Measurements from ENCODE around the gene SLC29A1. TPM values are rescaled to one million over a fixed set of nuclear protein-coding genes. Genes with fewer than 3 reads are reported as not detected.

Gene SLC29A1
- total and polyA plus RNA-seq, 2 donors (not counting 3 experiments of a cell fraction or from before 2014, with no cell fraction given) = 202 to 539 TPM

DNA sequence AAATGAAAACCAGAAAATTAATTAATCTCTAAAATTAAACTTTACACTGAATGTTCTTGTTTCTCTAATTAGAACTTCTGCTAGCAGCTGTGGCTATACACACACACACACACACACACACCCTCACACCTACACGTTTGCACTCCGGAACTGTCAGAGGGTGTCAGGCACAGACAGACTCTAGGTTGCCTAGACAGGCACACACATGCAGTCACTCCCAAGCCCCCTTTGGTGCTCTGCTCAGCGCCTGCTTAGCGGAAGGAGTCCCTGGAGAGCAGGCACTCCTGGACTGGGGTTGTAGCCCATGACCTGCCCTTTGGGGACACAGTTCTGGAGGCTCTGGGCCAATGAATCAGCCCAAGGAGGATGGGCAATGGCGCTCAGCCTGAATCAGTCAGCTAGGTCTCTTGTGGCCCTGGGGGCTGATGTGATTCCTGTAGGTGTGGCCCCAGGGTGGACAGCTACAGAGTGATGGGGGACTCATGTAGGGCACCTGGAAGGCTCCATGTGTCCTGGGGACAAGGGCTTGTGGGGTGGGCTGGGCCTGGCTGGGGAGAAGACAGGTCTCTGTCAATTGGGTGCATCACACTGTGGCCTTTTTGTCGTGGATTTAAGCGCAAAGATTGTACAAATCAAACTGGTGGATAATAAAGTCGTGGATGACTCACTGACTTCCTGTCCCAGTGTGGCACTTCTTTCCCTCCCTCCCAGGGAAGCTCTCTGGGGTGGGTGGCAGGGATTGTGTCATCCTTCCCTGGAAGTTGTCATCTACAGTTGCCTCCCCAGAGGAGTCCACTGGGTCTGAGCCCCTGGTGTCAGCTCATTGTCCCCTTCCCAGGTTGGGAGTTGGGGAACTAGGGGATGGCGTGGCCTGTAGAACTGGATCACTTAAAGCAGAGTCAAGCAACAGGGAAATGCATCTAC lies 55.6 kb downstream of the SLC29A1 start:
- no peak overlapping the region for H3K27ac ChIP-seq (ENCODE audit: insufficient read depth, low read depth, low read length)
- H3K27me3 ChIP-seq (ENCODE audit: control insufficient read depth in 2 of 2, insufficient read depth in 2 of 2, low read length in 2 of 2) = peaks cover 16 to 29% of the 10 kb centered on the region in 2 experiments
- no peaks in the 10 kb centered on the region for H3K9me1 ChIP-seq (replicated peaks; ENCODE audit: control insufficient read depth, extremely low read depth, insufficient read depth, low read length)
- H3K9me3 ChIP-seq (replicated peaks; ENCODE audit: control insufficient read depth, insufficient read depth, low read length) = no peaks in the 10 kb centered on the region
- no peak overlapping the region for H3K4me3 ChIP-seq (replicated peaks in 1 of 3; ENCODE audit: insufficient read depth in 1 of 3, low read depth in 1 of 3, low read length in 3 of 3)
- no peak for FAIRE-seq
- H3K79me2 ChIP-seq (ENCODE audit: control insufficient read depth, insufficient read depth, low read length) = no peaks in the 10 kb centered on the region
- no peak overlapping the region for H3K4me2 ChIP-seq (ENCODE audit: insufficient read depth, low read length)
- dilution Hi-C loops (cut with MboI; ENCODE audit: extremely low pct_ligation_motif_present, low sequenced_read_pairs) = no loop called here
- no peaks in the 10 kb centered on the region for H3K4me1 ChIP-seq (ENCODE audit: control insufficient read depth, extremely low read depth, insufficient read depth, low read length)
- ChIA-PET CTCF (interaction anchor here (0.7 to 3.0 kb wide), 4 partner anchors 11 to 34 kb away, joined by 3 to 12 read pairs (median 5); partner anchors contain the start of gene AARS2), POLR2A (no interaction called here)
- BruUV-seq (replicated peaks) = no TSS peak
- no peaks in the 10 kb centered on the region for H3K36me3 ChIP-seq (ENCODE audit: control insufficient read depth in 2 of 2, extremely low read depth in 1 of 2, insufficient read depth in 2 of 2, low read length in 2 of 2)
- intact Hi-C loops (cut with micrococcal nuclease) = no loop called here
- DNase-seq (ENCODE audit: low read depth, low spot score) = no peak
- TF ChIP-seq EZH2 (IDR thresholded peaks at IDR 0.05; ENCODE audit: borderline replicate concordance, low read depth, low read length, severe bottlenecking) = no peak
- TF ChIP-seq JUN (IDR thresholded peaks at IDR 0.05; ENCODE audit: borderline replicate concordance, insufficient read depth, insufficient read length, low read depth) = no peak
- TF ChIP-seq POLR2A (IDR thresholded peaks at IDR 0.05; ENCODE audit: low read depth, low read length) = no peak
- TF ChIP-seq, protein P1, sequence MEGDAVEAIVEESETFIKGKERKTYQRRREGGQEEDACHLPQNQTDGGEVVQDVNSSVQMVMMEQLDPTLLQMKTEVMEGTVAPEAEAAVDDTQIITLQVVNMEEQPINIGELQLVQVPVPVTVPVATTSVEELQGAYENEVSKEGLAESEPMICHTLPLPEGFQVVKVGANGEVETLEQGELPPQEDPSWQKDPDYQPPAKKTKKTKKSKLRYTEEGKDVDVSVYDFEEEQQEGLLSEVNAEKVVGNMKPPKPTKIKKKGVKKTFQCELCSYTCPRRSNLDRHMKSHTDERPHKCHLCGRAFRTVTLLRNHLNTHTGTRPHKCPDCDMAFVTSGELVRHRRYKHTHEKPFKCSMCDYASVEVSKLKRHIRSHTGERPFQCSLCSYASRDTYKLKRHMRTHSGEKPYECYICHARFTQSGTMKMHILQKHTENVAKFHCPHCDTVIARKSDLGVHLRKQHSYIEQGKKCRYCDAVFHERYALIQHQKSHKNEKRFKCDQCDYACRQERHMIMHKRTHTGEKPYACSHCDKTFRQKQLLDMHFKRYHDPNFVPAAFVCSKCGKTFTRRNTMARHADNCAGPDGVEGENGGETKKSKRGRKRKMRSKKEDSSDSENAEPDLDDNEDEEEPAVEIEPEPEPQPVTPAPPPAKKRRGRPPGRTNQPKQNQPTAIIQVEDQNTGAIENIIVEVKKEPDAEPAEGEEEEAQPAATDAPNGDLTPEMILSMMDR (IDR thresholded peaks at IDR 0.05; ENCODE audit: extremely low read depth in 1 of 2, insufficient read depth in 1 of 2, low read depth in 1 of 2, low read length in 2 of 2) = no peak
- no peak for TF ChIP-seq POLR2AphosphoS5 (IDR thresholded peaks at IDR 0.05; ENCODE audit: insufficient read depth, low read depth, low read length)
- TF ChIP-seq, protein P2, sequence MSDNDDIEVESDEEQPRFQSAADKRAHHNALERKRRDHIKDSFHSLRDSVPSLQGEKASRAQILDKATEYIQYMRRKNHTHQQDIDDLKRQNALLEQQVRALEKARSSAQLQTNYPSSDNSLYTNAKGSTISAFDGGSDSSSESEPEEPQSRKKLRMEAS (IDR thresholded peaks at IDR 0.05; ENCODE audit: insufficient read depth, insufficient read length) = no peak
- TF ChIP-seq FOS (IDR thresholded peaks at IDR 0.05; ENCODE audit: borderline replicate concordance, insufficient read depth, low read length) = no peak
- TF ChIP-seq MYC (IDR thresholded peaks at IDR 0.05; ENCODE audit: low read depth, low read length) = no peak
- no peak for TF ChIP-seq GATA2 (IDR thresholded peaks at IDR 0.05; ENCODE audit: insufficient read depth, insufficient read length, low read depth, low read length)
- H4K20me1 ChIP-seq (replicated peaks; ENCODE audit: control insufficient read depth, extremely low read depth, insufficient read depth, low read length) = no peaks in the 10 kb centered on the region
- no peak overlapping the region for H3K9ac ChIP-seq (replicated peaks; ENCODE audit: extremely low read depth, insufficient read depth, low read length)
- no peak overlapping the region for H2AFZ ChIP-seq (ENCODE audit: low read depth, low read length)

MicroRNA genes within 50 kb of the gene (microRNA counts, 767-probe panel; counts per million panel counts)
- microRNA hsa-miR-4647 = 723 counts per million, percentile 96 among the panel's probes with 10 or more counts

Small RNA genes lying within 50 kb of the gene (small RNA-seq; reads per million reads assigned to genes)
- not detected for gene RN7SL811P (ENCODE audit: insufficient read depth, insufficient read length, low read depth, low replicate concordance)

Other genes with a start within 250 kb of the SLC29A1 start
- gene MRPL14, start 96.1 kb upstream of the SLC29A1 start, total RNA-seq = 62.4 and 68.1 TPM in 2 replicates
- 91.2 and 103 TPM in 2 replicates for gene MRPL14, start 96.1 kb upstream of the SLC29A1 start, polyA plus RNA-seq
- gene TMEM63B, start 96.0 kb upstream of the SLC29A1 start, total RNA-seq = 39.4 and 49.7 TPM in 2 replicates
- 56.1 and 68.2 TPM in 2 replicates for gene TMEM63B, start 96.0 kb upstream of the SLC29A1 start, polyA plus RNA-seq
- 1.4 and 1.8 TPM in 2 replicates for gene CAPN11, start 64.8 kb upstream of the SLC29A1 start, total RNA-seq
- gene CAPN11, start 64.8 kb upstream of the SLC29A1 start, polyA plus RNA-seq = 1.0 and 1.7 TPM in 2 replicates
- not detected in 2 replicates for gene MYMX, start 6.7 kb upstream of the SLC29A1 start, total RNA-seq
- 0.18 and 0.24 TPM in 2 replicates for gene MYMX, start 6.7 kb upstream of the SLC29A1 start, polyA plus RNA-seq
- 1,088 and 1,201 TPM in 2 replicates for gene HSP90AB1, start 23.5 kb downstream of the SLC29A1 start, total RNA-seq
- 557 and 824 TPM in 2 replicates for gene HSP90AB1, start 23.5 kb downstream of the SLC29A1 start, polyA plus RNA-seq
- gene SLC35B2, start 33.9 kb downstream of the SLC29A1 start, total RNA-seq = 53.4 and 53.9 TPM in 2 replicates
- 112 and 148 TPM in 2 replicates for gene SLC35B2, start 33.9 kb downstream of the SLC29A1 start, polyA plus RNA-seq
- 15.6 and 19.0 TPM in 2 replicates for gene NFKBIE, start 42.0 kb downstream of the SLC29A1 start, total RNA-seq
- 22.6 and 25.8 TPM in 2 replicates for gene NFKBIE, start 42.0 kb downstream of the SLC29A1 start, polyA plus RNA-seq
- gene TMEM151B, start 46.9 kb downstream of the SLC29A1 start, total RNA-seq = 0.07 TPM in 1 of 2 replicates, not detected in the other
- 0.03 and 0.05 TPM in 2 replicates for gene TMEM151B, start 46.9 kb downstream of the SLC29A1 start, polyA plus RNA-seq
- gene AARS2, start 89.8 kb downstream of the SLC29A1 start, total RNA-seq = 17.9 and 18.0 TPM in 2 replicates
- gene AARS2, start 89.8 kb downstream of the SLC29A1 start, polyA plus RNA-seq = 7.9 and 8.3 TPM in 2 replicates
- gene SPATS1, start 119.1 kb downstream of the SLC29A1 start, total RNA-seq = not detected in 2 replicates
- not detected in 2 replicates for gene SPATS1, start 119.1 kb downstream of the SLC29A1 start, polyA plus RNA-seq
- 23.5 and 24.6 TPM in 2 replicates for gene CDC5L, start 164.1 kb downstream of the SLC29A1 start, total RNA-seq
- 6.0 and 6.9 TPM in 2 replicates for gene CDC5L, start 164.1 kb downstream of the SLC29A1 start, polyA plus RNA-seq